ENCODE results near the gene HSPA12B. TPM values are rescaled to one million over a fixed set of nuclear protein-coding genes. Genes with fewer than 3 reads are reported as not detected.

Gene HSPA12B
- total RNA-seq, 1 experiment from 2014 or later, result 6.3 TPM

DNA sequence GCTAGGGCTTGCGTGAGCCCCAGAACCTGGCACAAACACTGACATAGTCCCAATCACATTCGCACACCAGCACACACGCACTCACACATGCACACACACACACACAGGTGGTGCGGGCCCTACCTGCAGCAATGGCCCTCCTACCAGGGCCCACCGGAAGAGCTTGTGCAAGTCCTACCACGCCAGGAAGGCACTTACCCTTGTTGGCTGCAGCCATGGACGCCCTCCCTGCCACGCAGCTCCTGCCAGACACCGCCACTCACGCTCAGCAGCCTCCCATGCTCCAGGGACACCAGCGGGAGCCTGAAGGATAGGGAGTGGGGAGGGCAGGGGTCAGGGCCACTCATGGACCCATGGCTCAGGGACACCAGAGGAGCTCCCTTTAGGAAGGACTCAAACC is 27.4 kb downstream of the HSPA12B start:
- Mint-ChIP-seq H3K4me3 (no peak overlapping the region), H3K4me1 (peaks cover 2% of the 10 kb centered on the region; the same call in 1 of the 2 replicates), H3K27me3 (ENCODE audit: low read depth) (no peaks in the 10 kb centered on the region), H3K36me3 (peaks cover 19% of the 10 kb centered on the region), H3K27ac (peak overlapping the region; percentile 4; the same call in 1 of the 2 replicates), H3K9me3 (no peaks in the 10 kb centered on the region)
- ChIA-PET CTCF (interaction anchor here (0.6 to 3.5 kb wide), 5 partner anchors 9 to 61 kb away, joined by 3 to 23 read pairs (median 3); partner anchors contain the start of genes AP5S1 and SPEF1), POLR2A (no interaction called here)
- no peak for DNase-seq (ENCODE audit: low spot score)
- TF ChIP-seq ZNF416 (CRISPR knock-in tag; IDR thresholded peaks at IDR 0.05), result no peak
- TF ChIP-seq ZNF219 (CRISPR knock-in tag; IDR thresholded peaks at IDR 0.05; ENCODE audit: borderline replicate concordance), result no peak
- TF ChIP-seq ZNF317 (CRISPR knock-in tag; IDR thresholded peaks at IDR 0.05; ENCODE audit: borderline replicate concordance, low read depth), result no peak
- no peak for TF ChIP-seq ELF4 (CRISPR knock-in tag; IDR thresholded peaks at IDR 0.05; ENCODE audit: low read depth)
- TF ChIP-seq NFYB (CRISPR knock-in tag; conservative IDR thresholded peaks at IDR 0.05; ENCODE audit: low read depth), result no peak
- no peak for TF ChIP-seq SOX15 (CRISPR knock-in tag; IDR thresholded peaks at IDR 0.05)
- no peak for TF ChIP-seq JAZF1 (CRISPR knock-in tag; IDR thresholded peaks at IDR 0.05)
- no peak for TF ChIP-seq NR3C1 (CRISPR knock-in tag; conservative IDR thresholded peaks at IDR 0.05; ENCODE audit: low read depth)
- TF ChIP-seq, protein P1, sequence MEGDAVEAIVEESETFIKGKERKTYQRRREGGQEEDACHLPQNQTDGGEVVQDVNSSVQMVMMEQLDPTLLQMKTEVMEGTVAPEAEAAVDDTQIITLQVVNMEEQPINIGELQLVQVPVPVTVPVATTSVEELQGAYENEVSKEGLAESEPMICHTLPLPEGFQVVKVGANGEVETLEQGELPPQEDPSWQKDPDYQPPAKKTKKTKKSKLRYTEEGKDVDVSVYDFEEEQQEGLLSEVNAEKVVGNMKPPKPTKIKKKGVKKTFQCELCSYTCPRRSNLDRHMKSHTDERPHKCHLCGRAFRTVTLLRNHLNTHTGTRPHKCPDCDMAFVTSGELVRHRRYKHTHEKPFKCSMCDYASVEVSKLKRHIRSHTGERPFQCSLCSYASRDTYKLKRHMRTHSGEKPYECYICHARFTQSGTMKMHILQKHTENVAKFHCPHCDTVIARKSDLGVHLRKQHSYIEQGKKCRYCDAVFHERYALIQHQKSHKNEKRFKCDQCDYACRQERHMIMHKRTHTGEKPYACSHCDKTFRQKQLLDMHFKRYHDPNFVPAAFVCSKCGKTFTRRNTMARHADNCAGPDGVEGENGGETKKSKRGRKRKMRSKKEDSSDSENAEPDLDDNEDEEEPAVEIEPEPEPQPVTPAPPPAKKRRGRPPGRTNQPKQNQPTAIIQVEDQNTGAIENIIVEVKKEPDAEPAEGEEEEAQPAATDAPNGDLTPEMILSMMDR (IDR thresholded peaks at IDR 0.05), result no peak
- no peak for TF ChIP-seq PREB (CRISPR knock-in tag; IDR thresholded peaks at IDR 0.05; ENCODE audit: borderline replicate concordance)
- no peak for ATAC-seq

- peak overlapping the region; percentile 57; the same call in 1 of the 2 replicates for H3K27ac Mint-ChIP-seq
- no peaks in the 10 kb centered on the region for H3K27me3 Mint-ChIP-seq (ENCODE audit: low read depth)
- ATAC-seq (no peak), DNase-seq (ENCODE audit: low spot score) (no peak)
- no peaks in the 10 kb centered on the region for H3K9me3 Mint-ChIP-seq
- TF ChIP-seq SP1 (CRISPR knock-in tag; conservative IDR thresholded peaks at IDR 0.05) (no peak), ATF3 (CRISPR knock-in tag; conservative IDR thresholded peaks at IDR 0.05) (no peak), SOX15 (CRISPR knock-in tag; IDR thresholded peaks at IDR 0.05) (no peak)
- peaks cover 2% of the 10 kb centered on the region; the same call in 1 of the 2 replicates for H3K4me1 Mint-ChIP-seq
- CTCF ChIA-PET, result interaction anchor here (0.6 to 3.5 kb wide), 6 partner anchors 8 to 20 kb away, joined by 3 to 23 read pairs (median 4); partner anchors contain the start of gene SPEF1
- peaks cover 19% of the 10 kb centered on the region for H3K36me3 Mint-ChIP-seq
- H3K4me3 Mint-ChIP-seq, result no peak overlapping the region
- POLR2A ChIA-PET, result interaction anchor here (0.6 kb wide), 1 partner anchor 439 kb away, joined by 3 read pairs; no protein-coding TSS in a partner anchor
These were observed 28.3 kb downstream of the HSPA12B start for GRCh38 chr20:3760655-3761348.

DNA sequence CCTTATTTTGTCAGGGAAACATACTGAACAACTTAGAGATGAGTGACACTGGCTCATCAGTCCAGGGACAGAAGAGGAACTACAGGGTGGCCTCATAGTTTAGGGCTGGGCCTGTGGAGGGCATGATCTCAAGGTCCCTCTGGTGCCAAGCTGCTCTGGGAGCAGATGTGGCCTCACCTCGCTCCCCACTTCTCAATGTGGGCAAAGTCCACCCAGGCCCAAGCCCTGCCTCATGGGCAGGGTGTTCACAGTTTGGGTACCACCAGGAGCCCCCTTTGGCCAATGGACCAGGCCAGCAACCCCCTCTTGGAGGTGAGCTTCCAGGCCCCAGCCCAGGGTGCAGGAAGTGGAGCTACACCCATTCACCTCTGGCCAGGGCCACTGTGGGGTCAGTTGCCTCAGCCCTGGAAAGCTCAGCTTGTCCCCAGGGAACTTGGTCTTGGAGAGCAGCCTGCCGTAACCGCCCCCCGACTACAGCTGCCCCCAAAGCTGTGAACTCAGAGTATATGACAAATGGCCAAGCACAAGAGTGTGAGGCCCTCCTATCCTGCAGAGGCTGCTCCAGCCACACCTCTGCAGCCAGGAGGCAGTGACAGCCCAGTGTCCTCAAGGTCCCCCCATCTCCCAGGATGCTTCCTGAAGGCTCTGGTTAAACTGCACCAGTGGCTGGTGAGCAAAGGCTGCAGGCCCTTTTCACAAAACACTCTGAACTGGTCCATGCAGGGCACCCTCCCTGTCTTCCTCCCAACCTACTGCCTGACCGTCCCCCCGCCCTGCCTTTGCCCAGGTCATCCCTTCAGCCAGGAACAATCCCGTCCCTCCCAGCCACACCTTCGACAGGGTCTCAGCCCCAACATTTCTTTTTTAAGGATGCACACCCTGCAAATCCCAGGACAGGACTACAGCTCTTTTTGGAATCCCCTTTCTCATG is 31.5 kb downstream of the HSPA12B start:
- Mint-ChIP-seq H3K9me3 (no peaks in the 10 kb centered on the region), H3K36me3 (peaks cover 3% of the 10 kb centered on the region), H3K4me1 (peaks cover 18% of the 10 kb centered on the region), H3K4me3 (no peak overlapping the region), H3K27me3 (ENCODE audit: low read depth) (no peaks in the 10 kb centered on the region), H3K27ac (no peak overlapping the region)
- ATAC-seq, result no peak
- no peak for DNase-seq (ENCODE audit: low spot score)
- ChIA-PET POLR2A (no interaction called here), CTCF (interaction anchor here (8.1 kb wide), 1 partner anchor 12 kb away, joined by 195 read pairs; no protein-coding TSS in a partner anchor)
- TF ChIP-seq NFYB (CRISPR knock-in tag; conservative IDR thresholded peaks at IDR 0.05; ENCODE audit: low read depth) (no peak), ZBTB21 (CRISPR knock-in tag; IDR thresholded peaks at IDR 0.05; ENCODE audit: borderline replicate concordance) (no peak), SP1 (CRISPR knock-in tag; conservative IDR thresholded peaks at IDR 0.05) (no peak), GABPB1 (CRISPR knock-in tag; IDR thresholded peaks at IDR 0.05) (no peak), NFATC4 (CRISPR knock-in tag; IDR thresholded peaks at IDR 0.05) (no peak), HMGA2 (CRISPR knock-in tag; IDR thresholded peaks at IDR 0.05) (no peak), MYBL2 (CRISPR knock-in tag; IDR thresholded peaks at IDR 0.05) (no peak), RELA (CRISPR knock-in tag; IDR thresholded peaks at IDR 0.05; ENCODE audit: borderline replicate concordance) (no peak)
- TF ChIP-seq, protein P2, sequence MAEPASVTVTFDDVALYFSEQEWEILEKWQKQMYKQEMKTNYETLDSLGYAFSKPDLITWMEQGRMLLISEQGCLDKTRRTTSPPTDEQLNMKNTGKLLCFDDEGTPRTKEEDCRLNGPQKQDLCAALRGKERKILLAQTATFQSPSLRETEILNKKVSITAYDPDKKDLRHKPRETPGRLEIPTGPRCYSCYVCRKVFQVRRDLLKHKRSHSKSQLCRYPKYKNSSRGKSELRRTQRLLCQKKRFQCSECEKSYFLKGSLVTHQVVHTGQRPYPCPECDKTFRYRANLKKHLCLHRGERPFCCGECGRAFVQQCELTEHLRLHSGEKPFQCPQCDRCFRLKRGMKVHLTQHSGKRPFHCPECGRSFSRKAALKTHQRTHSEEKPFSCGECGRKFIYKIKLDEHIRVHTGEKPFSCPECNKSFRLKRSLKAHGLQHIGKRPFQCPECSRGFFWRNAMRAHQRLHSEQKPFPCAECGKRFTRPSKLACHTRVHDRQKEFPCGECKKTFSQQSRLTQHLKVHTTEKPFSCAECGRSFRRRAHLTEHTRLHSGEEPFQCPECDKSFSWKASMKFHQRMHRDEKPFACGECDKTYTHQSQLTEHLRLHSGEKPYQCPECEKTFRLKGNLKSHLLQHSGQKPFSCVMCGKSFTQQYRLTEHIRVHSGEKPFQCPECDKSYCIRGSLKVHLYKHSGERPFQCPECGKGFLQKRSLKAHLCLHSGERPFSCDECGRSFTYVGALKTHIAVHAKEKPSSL (CRISPR knock-in tag; conservative IDR thresholded peaks at IDR 0.05), result no peak
- TF ChIP-seq, protein P3, sequence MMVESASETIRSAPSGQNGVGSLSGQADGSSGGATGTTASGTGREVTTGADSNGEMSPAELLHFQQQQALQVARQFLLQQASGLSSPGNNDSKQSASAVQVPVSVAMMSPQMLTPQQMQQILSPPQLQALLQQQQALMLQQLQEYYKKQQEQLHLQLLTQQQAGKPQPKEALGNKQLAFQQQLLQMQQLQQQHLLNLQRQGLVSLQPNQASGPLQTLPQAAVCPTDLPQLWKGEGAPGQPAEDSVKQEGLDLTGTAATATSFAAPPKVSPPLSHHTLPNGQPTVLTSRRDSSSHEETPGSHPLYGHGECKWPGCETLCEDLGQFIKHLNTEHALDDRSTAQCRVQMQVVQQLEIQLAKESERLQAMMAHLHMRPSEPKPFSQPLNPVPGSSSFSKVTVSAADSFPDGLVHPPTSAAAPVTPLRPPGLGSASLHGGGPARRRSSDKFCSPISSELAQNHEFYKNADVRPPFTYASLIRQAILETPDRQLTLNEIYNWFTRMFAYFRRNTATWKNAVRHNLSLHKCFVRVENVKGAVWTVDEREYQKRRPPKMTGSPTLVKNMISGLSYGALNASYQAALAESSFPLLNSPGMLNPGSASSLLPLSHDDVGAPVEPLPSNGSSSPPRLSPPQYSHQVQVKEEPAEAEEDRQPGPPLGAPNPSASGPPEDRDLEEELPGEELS (CRISPR knock-in tag; IDR thresholded peaks at IDR 0.05), result no peak
- TF ChIP-seq, protein P4, sequence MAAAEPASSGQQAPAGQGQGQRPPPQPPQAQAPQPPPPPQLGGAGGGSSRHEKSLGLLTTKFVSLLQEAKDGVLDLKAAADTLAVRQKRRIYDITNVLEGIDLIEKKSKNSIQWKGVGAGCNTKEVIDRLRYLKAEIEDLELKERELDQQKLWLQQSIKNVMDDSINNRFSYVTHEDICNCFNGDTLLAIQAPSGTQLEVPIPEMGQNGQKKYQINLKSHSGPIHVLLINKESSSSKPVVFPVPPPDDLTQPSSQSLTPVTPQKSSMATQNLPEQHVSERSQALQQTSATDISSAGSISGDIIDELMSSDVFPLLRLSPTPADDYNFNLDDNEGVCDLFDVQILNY (CRISPR knock-in tag; IDR thresholded peaks at IDR 0.05), result no peak
